HCT116 (cell line): ENCODE results near the gene JPT1. TPM values are rescaled to one million over a fixed set of nuclear protein-coding genes. Genes with fewer than 3 reads are reported as not detected.

ENCODE experiments used
- ATAC-seq: fragments of 200-7000 bp; cut with Tn5 transposase; 2 replicates; pipeline ENCODE4 v1.9.1; 2020; ENCODE audit warnings: mild to moderate bottlenecking, moderate library complexity
- BruUV-seq: library from RNA; stranded (reverse); fragments of 400-500 nt; replicated peaks from 2 replicates; lab custom pipeline; 2021; lab: Mats Ljungman, UMichigan
- CTCF ChIA-PET: fragments of 300-600 bp; sonication (Branson Sonifier 250); formaldehyde crosslinking; loops from one replicate; lab custom pipeline; 2021; ENCODE audit warnings: antibody characterized with exemption; lab: Charles Lee
- POLR2A ChIA-PET: fragments of 300-600, 350-600 bp; sonication (Branson Sonifier 250); formaldehyde crosslinking; loops from one replicate; lab custom pipeline; 2021; ENCODE audit warnings: antibody characterized with exemption; lab: Charles Lee
- RAD21 ChIA-PET, 2 experiments: fragments of 300-600 bp; sonication (Branson Sonifier 250); formaldehyde crosslinking; loops; one replicate each; lab custom pipeline; 2023; ENCODE audit warnings: low total read pairs in 2 of 2; ENCODE audit not compliant: uncharacterized antibody in 2 of 2, unreplicated experiment in 2 of 2, low non-redundant PET in 1 of 2; lab: Charles Lee
- DNase-seq: peaks from one replicate; pipeline ENCODE4 v3.0.0-alpha.2; 2010; ENCODE audit warnings: low read depth, low spot score
- H2AFZ ChIP-seq: fragments of 200-600 bp; shearing (Covaris generic), sonication (generic); 2 replicates; pipeline ENCODE4 v1.6.1; 2017; ENCODE audit warnings: low read depth, mixed run types, mixed read lengths, antibody characterized with exemption, low read length; ENCODE audit not compliant: poor library complexity, severe bottlenecking
- H3K27ac ChIP-seq: 2 replicates; pipeline ENCODE4 v1.5.1; 2012; ENCODE audit warnings: low read depth, low read length
- H3K27me3 ChIP-seq: fragments of 200-600 bp; sonication (generic); 2 replicates; pipeline ENCODE4 v1.6.1; 2016; ENCODE audit warnings: mixed run types, low read length, mixed read lengths; ENCODE audit not compliant: insufficient read depth
- H3K36me3 ChIP-seq, 2 experiments: fragments of 200-500 bp in 1 of 2; fragments of 200-600 bp in 1 of 2; sonication (Bioruptor generic) in 1 of 2; sonication (generic) in 1 of 2; 2 replicates each; pipeline versions ENCODE4 v1.5.1 to v1.6.1; 2014 to 2016; ENCODE audit warnings: low read length in 2 of 2, inconsistent platforms in 1 of 2, mixed read lengths in 1 of 2, mixed run types in 1 of 2; ENCODE audit not compliant: insufficient read depth in 2 of 2, control insufficient read depth in 1 of 2
- H3K4me1 ChIP-seq, 2 experiments: fragments of 200-600 bp in 1 of 2; sonication (generic) in 1 of 2; 2 replicates each; pipeline versions ENCODE4 v1.5.1 to v1.6.1; 2012 to 2017; ENCODE audit warnings: low read length in 2 of 2, inconsistent platforms in 1 of 2, mild to moderate bottlenecking in 1 of 2, mixed read lengths in 1 of 2, mixed run types in 1 of 2, moderate library complexity in 1 of 2; ENCODE audit not compliant: insufficient read depth in 2 of 2, control insufficient read depth in 1 of 2
- H3K4me2 ChIP-seq: fragments of 200-600 bp; sonication (generic); 2 replicates; pipeline ENCODE4 v1.6.1; 2017; ENCODE audit warnings: mixed run types, low read length, mixed read lengths
- H3K4me3 ChIP-seq, 2 experiments: fragments of 200-600 bp in 1 of 2; sonication (generic) in 1 of 2; replicated peaks in 1 of 2; 2 replicates each; pipeline ENCODE4 v1.5.1; 2011 to 2016; ENCODE audit warnings: low read length in 2 of 2, control low read depth in 1 of 2, low read depth in 1 of 2, mild to moderate bottlenecking in 1 of 2, mixed read lengths in 1 of 2, mixed run types in 1 of 2
- H3K79me2 ChIP-seq: fragments of 200-600 bp; sonication (generic); 2 replicates; pipeline ENCODE4 v1.6.1; 2017; ENCODE audit warnings: mild to moderate bottlenecking, mixed run types, low read length, moderate library complexity, mixed read lengths; ENCODE audit not compliant: insufficient read depth
- H3K9ac ChIP-seq: fragments of 200-600 bp; sonication (generic); 2 replicates; pipeline ENCODE4 v1.6.1; 2016; ENCODE audit warnings: low read length, mixed read lengths
- H3K9me2 ChIP-seq: fragments of 200-600 bp; sonication (generic), shearing (Covaris generic); 2 replicates; pipeline ENCODE4 v1.6.1; 2017; ENCODE audit warnings: mixed run types, mild to moderate bottlenecking, moderate library complexity; ENCODE audit not compliant: insufficient read depth
- H3K9me3 ChIP-seq, 2 experiments: fragments of 200-500 bp in 1 of 2; fragments of 200-600 bp in 1 of 2; sonication (Bioruptor generic) in 1 of 2; sonication (generic) in 1 of 2; 2 replicates each; pipeline ENCODE4 v1.6.1; 2014 to 2017; ENCODE audit warnings: low read length in 2 of 2, mixed read lengths in 2 of 2, inconsistent platforms in 1 of 2, low read depth in 1 of 2, mild to moderate bottlenecking in 1 of 2, mixed run types in 1 of 2, moderate library complexity in 1 of 2; ENCODE audit not compliant: control insufficient read depth in 1 of 2, insufficient read depth in 1 of 2
- H4K20me1 ChIP-seq: fragments of 200-600 bp; sonication (generic), shearing (Covaris generic); 2 replicates; pipeline ENCODE4 v1.6.1; 2017; ENCODE audit warnings: mixed run types, mild to moderate bottlenecking, moderate library complexity; ENCODE audit not compliant: insufficient read depth
- ATF3 ChIP-seq: IDR thresholded peaks from 2 replicates; pipeline ENCODE4 v1.6.1; 2012
- CEBPB ChIP-seq: IDR thresholded peaks from 2 replicates; pipeline ENCODE4 v1.6.1; 2012; ENCODE audit warnings: low read depth
- EGR1 ChIP-seq: IDR thresholded peaks from 2 replicates; pipeline ENCODE4 v1.6.1; 2012; ENCODE audit warnings: low read depth
- JUND ChIP-seq: IDR thresholded peaks from 2 replicates; pipeline ENCODE4 v1.6.1; 2012
- POLR2AphosphoS5 ChIP-seq: IDR thresholded peaks from 2 replicates; pipeline ENCODE4 v1.6.1; 2011; ENCODE audit warnings: mild to moderate bottlenecking, low read depth, low read length, moderate library complexity
- SIN3A ChIP-seq: IDR thresholded peaks from 2 replicates; pipeline ENCODE4 v1.6.1; 2012; ENCODE audit warnings: low read depth
- SP1 ChIP-seq: IDR thresholded peaks from 2 replicates; pipeline ENCODE4 v1.6.1; 2012; ENCODE audit warnings: low read depth
- YY1 ChIP-seq: IDR thresholded peaks from 2 replicates; pipeline ENCODE4 v1.6.1; 2011; ENCODE audit warnings: low read length, low read depth, moderate library complexity, mild to moderate bottlenecking; ENCODE audit not compliant: insufficient replicate concordance; ENCODE audit errors: extremely low read depth
- ZFX ChIP-seq: fragments of 450-650 bp; IDR thresholded peaks from 2 replicates; pipeline ENCODE4 v1.6.1; 2017
- intact Hi-C: fragments of 100-400 bp; cut with micrococcal nuclease; formaldehyde crosslinking; loops from 2 replicates; pipeline ENCODE4 v1.10.0; 2022
- total RNA-seq: library from RNA; stranded (reverse); gene quantifications from one replicate; pipeline ENCODE4 v1.2.1, GENCODE V29; 2021; ENCODE audit not compliant: unreplicated experiment
- TF ChIP-seq, protein P1 (sequence below): IDR thresholded peaks from 2 replicates; pipeline ENCODE4 v1.6.1; 2012
- TF ChIP-seq, protein P2 (sequence below): IDR thresholded peaks from 2 replicates; pipeline ENCODE4 v1.6.1; 2012; ENCODE audit warnings: low read depth
- TF ChIP-seq, protein P3 (sequence below): IDR thresholded peaks from 2 replicates; pipeline ENCODE4 v1.6.1; 2011; ENCODE audit warnings: mild to moderate bottlenecking, low read length, moderate library complexity; ENCODE audit not compliant: insufficient replicate concordance; ENCODE audit errors: extremely low read depth

Gene JPT1
- total RNA-seq, 1 experiment from 2014 or later = 575 TPM

GRCh38 chr17:75182569-75183436, 28.5 kb upstream of the JPT1 start, which contains the start of gene SUMO2 (continued):
- TF ChIP-seq, protein P1, sequence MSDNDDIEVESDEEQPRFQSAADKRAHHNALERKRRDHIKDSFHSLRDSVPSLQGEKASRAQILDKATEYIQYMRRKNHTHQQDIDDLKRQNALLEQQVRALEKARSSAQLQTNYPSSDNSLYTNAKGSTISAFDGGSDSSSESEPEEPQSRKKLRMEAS = peak; percentile 65
- TF ChIP-seq SP1 (peak; percentile 61; the same call in 1 of the 2 replicates), YY1 (peak; percentile 93), POLR2AphosphoS5 (peak; percentile 78), CEBPB (no peak)
- TF ChIP-seq, protein P2, sequence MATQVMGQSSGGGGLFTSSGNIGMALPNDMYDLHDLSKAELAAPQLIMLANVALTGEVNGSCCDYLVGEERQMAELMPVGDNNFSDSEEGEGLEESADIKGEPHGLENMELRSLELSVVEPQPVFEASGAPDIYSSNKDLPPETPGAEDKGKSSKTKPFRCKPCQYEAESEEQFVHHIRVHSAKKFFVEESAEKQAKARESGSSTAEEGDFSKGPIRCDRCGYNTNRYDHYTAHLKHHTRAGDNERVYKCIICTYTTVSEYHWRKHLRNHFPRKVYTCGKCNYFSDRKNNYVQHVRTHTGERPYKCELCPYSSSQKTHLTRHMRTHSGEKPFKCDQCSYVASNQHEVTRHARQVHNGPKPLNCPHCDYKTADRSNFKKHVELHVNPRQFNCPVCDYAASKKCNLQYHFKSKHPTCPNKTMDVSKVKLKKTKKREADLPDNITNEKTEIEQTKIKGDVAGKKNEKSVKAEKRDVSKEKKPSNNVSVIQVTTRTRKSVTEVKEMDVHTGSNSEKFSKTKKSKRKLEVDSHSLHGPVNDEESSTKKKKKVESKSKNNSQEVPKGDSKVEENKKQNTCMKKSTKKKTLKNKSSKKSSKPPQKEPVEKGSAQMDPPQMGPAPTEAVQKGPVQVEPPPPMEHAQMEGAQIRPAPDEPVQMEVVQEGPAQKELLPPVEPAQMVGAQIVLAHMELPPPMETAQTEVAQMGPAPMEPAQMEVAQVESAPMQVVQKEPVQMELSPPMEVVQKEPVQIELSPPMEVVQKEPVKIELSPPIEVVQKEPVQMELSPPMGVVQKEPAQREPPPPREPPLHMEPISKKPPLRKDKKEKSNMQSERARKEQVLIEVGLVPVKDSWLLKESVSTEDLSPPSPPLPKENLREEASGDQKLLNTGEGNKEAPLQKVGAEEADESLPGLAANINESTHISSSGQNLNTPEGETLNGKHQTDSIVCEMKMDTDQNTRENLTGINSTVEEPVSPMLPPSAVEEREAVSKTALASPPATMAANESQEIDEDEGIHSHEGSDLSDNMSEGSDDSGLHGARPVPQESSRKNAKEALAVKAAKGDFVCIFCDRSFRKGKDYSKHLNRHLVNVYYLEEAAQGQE = no peak
- TF ChIP-seq, all 23 proteins: peak for 11

DNA sequence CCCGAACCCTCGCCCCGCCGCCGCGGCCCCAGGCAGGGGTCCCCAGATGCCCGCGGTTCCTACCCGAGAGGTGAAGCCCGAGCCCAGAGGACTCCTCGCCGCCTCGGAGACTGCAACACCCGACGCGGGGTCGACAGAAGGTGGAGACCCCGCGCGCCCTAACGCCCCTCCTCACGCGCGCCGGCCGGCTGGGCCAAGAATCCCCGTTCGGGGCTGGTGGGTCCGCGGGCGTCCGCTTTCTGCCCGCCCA, 27.9 kb upstream of the JPT1 start:
- DNase-seq (no peak), ATAC-seq (no peak; the same call in 1 of the 2 replicates)
- no peaks in the 10 kb centered on the region for H3K27me3 ChIP-seq
- ChIA-PET CTCF (interaction anchor here (0.9 to 1.0 kb wide), 2 partner anchors 10 to 17 kb away, joined by 4 to 5 read pairs; no protein-coding TSS in a partner anchor), POLR2A (interaction anchor here (1.8 kb wide), 1 partner anchor 23 kb away, joined by 4 read pairs; the partner anchor contains the start of gene NUP85), RAD21 (no interaction called here)
- H4K20me1 ChIP-seq = peaks cover 21% of the 10 kb centered on the region; the same call in 1 of the 2 replicates
- no peaks in the 10 kb centered on the region for H3K9me3 ChIP-seq
- no peak overlapping the region for H2AFZ ChIP-seq
- H3K4me3 ChIP-seq = peak overlapping the region; percentile 76 to 89
- H3K79me2 ChIP-seq = peaks cover 55% of the 10 kb centered on the region
- intact Hi-C loops = no loop called here
- H3K27ac ChIP-seq = peak overlapping the region; percentile 100
- peak overlapping the region; percentile 82 for H3K4me2 ChIP-seq
- H3K4me1 ChIP-seq = peaks cover 20 to 33% of the 10 kb centered on the region in 2 experiments
- H3K36me3 ChIP-seq = peaks cover 16 to 26% of the 10 kb centered on the region in 2 experiments
- no peaks in the 10 kb centered on the region for H3K9me2 ChIP-seq
- no peak for TF ChIP-seq ATF3
- TF ChIP-seq JUND = no peak
- TF ChIP-seq CEBPB = no peak
- no peak for TF ChIP-seq EGR1
- peak; percentile 48; the same call in 1 of the 2 replicates for TF ChIP-seq SIN3A
- no peak for TF ChIP-seq ZFX
- TF ChIP-seq, protein P3, sequence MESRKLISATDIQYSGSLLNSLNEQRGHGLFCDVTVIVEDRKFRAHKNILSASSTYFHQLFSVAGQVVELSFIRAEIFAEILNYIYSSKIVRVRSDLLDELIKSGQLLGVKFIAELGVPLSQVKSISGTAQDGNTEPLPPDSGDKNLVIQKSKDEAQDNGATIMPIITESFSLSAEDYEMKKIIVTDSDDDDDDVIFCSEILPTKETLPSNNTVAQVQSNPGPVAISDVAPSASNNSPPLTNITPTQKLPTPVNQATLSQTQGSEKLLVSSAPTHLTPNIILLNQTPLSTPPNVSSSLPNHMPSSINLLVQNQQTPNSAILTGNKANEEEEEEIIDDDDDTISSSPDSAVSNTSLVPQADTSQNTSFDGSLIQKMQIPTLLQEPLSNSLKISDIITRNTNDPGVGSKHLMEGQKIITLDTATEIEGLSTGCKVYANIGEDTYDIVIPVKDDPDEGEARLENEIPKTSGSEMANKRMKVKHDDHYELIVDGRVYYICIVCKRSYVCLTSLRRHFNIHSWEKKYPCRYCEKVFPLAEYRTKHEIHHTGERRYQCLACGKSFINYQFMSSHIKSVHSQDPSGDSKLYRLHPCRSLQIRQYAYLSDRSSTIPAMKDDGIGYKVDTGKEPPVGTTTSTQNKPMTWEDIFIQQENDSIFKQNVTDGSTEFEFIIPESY = no peak
- BruUV-seq = no TSS peak
- peak overlapping the region; percentile 98 for H3K9ac ChIP-seq
